GM19023 (cell line): ENCODE measurements around the gene EXD2.
"Not testable (repeated sequence)": the region's sequence is repeated elsewhere in the genome, so short reads cannot be mapped to it uniquely, and the experiment has no call there.

ENCODE experiments used
- ATAC-seq: cut with Tn5 transposase; IDR thresholded peaks from one replicate; pipeline ENCODE4 v1.9.1; 2021; ENCODE audit warnings: mild to moderate bottlenecking, moderate library complexity; ENCODE audit not compliant: unreplicated experiment

The EXD2 gene

DNA sequence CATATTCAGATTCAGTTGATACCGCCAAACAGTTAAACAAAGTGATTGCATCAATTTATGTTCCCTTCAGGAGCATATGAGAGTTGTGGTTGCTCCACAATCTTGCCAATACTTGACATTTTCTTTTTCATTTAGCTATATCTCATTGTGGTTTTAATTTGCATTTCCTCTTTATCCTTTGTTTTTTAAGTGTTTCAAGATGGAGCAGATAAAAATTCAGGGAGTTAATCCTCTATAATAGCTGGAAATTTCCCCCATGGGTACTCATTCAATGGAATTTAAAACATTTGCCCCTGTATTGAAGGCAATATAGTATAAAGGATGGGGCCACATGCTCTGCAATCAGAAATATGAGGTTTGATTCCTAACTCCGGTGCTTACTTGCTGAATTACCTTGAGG lies 1.1 kb upstream of the EXD2 start:
- no peak for ATAC-seq

DNA sequence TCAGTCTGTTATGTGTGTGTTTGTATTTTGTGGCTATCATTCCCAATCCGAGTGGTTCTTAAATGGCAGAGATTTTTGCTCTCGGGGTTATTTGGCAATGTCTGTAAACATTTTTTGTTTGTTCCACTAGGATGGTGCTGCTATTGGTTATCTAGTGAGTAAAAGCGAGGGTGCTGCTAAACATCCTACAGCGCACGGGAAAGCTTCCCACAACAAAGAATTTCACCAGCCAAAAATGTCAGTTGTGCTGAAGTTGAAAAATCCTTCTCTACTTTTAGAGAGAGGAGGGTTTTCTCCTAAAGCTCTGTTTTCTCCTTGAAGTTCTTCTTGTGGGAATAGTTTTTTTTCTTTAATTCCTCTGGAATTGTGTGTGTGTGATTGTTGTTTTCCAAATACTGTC lies 2.4 kb downstream of the EXD2 start:
- no peak for ATAC-seq

DNA sequence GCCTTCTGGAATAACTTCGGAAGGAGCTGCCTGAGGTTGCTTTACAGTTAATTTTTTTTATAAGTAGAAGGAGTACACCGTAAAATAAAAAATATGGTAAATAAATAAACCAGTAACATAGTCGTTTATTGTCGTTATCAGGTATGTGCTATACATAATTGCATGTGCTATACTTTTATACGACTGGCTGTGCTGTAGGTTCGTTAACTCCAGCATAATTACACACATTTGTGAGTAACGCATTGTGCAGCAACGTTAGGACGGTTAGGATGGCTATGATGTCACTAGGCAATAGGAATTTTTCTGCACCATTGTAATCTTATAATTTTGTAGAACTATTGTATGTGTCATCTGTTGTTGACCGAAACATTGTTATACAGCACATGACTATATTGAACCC lies 8.5 kb downstream of the EXD2 start:
- no peak for ATAC-seq

DNA sequence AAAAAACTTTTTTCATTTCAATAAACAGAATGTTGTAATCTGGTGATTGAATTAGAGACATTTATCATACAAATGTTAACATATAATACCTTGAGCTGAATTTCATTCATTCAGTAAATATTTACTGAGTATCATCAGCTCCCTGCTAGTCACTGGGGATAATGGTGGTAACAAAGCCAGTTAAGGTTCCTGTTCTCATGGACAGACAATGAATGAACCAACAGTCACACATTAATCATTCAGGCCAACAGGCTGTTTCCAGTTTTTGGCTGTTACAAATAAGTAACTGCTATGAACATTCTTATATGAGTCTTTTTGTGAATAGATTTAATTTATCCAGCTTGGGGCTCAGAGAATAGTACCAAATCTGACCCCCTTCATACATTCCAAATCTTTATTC lies 13.5 kb downstream of the EXD2 start:
- no peak for ATAC-seq

DNA sequence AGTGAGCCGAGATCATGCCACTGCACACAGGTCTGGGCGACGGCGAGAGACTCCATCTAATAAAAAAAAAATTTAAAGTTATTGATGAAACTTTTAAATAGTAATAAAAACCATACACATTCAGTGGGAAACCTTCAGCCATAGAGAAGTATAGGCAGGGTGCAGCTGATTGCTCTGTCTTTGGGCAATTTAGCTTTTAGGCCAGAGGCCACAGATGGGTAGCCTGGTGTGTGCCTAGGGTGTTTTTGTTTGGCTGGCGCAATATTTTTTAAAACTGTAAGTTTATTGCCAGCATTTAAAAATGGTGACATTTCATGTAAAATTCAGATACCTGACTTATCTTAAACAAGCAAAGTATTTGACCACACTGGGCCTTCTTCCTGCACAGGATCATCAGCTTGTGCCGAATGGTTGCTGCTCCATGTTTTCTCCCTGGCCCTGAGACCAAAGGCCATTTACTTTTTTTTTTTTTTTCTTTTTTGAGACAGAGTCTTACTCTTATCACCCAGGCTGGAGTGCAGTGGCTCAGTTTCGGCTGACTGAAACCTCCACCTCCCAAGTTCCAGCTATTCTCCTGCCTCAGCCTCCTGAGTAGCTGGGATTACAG lies 16.2 kb downstream of the EXD2 start:
- ATAC-seq: no peak

DNA sequence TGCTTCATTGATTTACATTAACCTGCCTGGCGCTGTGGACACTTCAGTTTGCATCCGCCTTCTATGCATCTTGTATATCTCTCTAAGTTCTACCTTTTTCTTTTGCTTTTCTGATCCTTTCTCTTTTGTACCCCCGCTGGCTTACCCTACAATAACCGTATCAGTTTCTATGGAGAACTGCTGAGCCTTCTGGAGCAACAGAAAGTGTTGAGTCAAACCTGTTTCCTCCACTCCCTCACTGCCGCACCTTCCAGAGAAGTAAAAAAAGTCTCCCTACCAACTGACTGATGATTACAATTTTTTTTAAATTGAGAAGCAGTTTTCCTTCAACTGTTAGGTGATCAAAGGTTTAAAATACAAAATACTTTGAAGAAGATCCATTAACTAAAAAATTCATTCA lies 17.4 kb downstream of the EXD2 start:
- no peak for ATAC-seq

DNA sequence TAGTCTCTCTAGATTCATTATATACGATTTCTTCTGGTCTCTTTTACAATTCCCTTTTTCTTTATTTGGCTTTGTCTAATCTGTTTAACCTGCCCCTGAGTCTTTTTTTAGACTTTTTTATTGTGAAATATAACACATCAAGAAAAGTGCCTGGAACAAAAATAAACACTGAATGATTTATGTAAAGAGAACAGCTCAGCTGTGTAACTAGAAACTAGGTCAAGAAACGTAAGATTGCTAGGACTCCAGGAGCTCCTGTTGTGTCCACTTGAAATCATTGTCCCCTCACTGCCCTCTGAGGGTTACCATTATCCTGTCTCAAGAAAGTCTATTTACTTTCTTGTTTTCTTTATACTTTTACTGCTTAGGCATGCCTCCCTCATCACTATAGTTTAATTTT lies 23.1 kb downstream of the EXD2 start:
- no peak for ATAC-seq

DNA sequence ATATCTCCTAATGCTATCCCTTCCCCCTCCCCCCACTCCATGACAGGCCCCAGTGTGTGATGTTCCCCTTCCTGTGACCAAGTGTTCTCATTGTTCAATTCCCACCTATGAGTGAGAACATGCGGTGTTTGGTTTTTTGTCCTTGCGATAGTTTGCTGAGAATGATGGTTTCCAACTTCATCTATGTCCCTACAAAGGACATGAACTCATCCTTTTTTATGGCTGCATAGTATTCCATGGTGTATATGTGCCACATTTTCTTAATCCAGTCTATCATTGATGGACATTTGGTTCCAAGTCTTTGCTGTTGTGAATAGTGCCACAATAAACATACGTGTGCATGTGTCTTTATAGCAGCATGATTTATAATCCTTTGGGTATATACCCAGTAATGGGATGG lies 26.4 kb downstream of the EXD2 start:
- ATAC-seq: not testable (repeated sequence)

DNA sequence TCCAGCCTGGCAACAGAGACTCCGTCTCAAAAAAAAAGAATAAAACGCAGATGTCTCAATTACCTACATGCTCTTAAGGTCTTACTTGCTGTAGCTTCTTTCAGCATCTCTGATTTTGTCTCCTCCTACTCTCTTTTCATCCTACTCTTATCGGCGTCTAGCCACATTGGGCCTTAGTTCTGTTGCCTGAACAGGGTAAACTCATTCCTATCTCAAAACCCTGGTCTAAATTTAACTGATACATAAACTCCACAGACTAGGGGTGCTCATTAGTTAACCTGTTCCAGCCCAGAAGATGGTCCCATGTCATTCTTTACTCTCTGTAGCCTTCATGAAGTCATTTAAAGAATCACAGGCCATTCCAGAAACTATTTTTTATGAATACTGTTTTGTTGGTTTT lies 33.6 kb downstream of the EXD2 start:
- ATAC-seq: no peak

DNA sequence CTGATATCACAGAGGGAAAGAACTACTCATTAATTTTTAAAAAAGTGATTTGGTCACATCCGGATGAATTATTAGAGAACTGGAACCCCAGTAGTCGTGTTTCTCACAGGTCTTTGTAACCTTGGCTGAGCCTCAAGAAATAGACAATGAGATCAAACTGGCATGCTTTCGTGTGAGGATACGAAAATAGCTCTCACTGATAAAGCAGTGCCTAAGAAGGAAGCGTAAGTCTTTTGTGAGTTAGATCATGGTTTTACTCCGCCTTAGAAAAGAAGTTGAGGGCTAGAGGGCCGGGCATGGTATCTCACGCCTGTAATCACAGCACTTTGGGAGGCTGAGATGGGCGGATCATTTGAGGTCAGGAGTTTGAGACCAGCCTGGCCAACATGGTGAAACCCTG lies 34.9 kb downstream of the EXD2 start:
- no peak for ATAC-seq

DNA sequence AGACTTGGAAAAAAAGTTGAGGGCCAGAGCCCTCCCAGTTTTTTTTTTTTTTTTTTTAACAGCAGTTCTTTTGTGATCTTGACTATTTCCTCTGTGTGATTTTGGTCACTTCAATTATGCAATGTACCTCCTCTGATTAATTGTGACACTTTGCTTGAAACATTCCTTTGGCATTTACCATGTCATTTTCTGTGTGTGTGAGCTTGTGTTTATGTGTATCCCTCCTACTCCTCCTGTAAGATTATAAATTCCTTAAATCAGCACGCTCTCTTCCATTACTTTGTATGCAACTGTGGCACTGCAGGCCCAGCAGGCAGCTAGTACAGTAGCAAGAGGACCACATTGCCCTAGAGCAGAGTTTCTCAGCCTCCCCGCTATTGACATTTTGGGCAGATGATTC lies 35.4 kb downstream of the EXD2 start:
- ATAC-seq: no peak

DNA sequence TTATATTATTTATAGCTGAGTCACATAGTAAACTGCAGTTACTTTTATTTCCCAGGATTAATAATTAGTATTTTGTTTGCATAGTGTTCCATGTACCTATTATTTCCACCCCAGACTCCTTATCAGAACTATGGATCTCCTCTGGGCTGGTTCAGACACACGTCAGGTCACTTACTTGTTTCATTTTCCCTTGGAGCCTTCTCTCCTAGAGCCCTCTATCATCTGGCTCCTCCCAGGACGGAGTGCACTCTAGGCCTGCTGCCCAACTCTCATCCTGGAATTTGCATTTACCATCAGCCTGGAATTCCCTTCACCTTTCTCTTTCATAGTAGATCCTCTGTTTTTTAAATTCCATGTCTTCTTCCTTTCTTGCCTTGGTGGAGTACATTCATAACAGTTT lies 40.2 kb downstream of the EXD2 start:
- ATAC-seq: no peak

DNA sequence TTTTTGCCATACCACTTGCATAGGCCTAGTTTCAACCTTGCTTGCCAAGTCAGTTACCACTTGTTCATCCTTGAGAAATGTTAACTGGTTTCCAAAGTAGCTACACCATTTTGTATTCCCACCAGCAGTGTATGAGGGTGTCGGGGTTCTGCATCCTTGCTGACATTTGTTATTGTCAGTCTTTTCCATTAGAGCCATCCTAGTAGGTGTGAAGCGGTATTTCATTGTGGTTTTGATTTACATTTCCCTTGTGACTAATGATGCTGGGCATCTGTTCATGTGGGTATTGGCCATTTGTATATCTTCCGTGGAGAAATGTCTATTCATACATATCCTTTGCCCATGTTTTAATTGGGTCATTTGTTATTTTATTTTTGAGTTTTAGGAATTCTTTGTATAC lies 41.1 kb downstream of the EXD2 start:
- no peak for ATAC-seq

DNA sequence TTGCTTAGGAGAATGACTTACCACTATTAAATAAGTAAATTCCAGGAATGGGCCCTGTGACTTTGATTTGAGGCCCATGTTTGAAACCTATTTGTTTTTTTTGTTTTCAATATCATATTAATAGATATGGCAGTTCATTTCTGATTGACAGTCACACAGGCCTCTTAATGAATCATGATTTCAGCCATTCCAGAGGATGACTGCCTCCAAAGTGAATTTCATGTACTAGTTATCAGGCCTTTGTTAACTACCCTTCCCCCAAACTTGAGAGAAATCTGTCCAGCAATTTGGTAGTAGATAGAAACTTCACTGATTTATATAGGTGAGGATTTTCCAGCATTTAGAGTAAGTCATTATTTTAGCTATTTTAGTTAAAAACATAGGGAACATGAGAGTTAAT lies 42.8 kb downstream of the EXD2 start:
- ATAC-seq: no peak

DNA sequence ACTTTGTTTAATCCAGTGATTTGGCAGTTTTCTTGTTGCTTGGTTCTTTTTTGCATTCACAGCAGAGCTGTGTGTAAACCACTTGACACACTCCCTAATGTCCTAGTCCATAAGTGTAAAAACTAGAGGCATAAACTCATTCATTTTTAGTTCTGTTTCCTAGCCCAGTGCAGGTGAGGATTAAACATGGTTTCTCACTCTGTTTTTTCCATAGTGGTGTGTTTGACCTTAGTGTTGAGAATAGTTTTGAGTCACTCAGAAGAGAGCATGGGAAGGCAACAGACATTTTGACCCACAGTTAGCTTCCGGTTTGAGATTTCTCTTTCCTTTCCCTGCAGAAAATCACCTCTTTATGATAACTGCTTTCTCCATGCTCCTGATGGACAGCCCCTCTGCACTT lies 44.4 kb downstream of the EXD2 start:
- ATAC-seq: no peak

DNA sequence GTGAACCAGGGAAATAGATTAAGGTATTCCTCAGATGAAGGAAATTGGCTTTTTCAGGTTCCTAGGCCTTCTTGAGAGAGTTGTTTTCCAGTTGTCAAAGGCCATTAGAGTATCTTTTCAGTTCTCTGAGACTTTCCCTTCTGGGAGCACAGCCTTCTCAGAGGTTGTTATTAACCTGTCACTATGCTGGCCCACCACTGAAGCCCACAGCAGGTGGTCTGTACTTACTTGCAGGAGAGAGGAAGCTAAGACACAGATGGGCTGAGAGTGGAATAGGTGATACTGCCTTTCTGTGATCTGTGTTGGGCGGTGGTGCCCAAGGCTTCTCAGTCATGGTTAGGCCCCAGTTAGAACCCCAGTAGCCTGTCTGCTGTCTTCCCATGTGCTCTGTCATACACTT lies 45.8 kb downstream of the EXD2 start:
- ATAC-seq: no peak

DNA sequence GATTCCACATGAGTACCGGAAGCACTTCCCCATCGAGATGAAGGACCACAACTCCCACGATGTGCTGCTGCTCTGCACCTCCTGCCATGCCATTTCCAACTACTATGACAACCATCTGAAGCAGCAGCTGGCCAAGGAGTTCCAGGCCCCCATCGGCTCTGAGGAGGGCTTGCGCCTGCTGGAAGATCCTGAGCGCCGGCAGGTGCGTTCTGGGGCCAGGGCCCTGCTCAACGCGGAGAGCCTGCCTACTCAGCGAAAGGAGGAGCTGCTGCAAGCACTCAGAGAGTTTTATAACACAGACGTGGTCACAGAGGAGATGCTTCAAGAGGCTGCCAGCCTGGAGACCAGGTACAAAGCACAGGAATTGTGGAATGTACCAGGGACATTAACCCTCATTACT lies 46.3 kb downstream of the EXD2 start:
- no peak for ATAC-seq

DNA sequence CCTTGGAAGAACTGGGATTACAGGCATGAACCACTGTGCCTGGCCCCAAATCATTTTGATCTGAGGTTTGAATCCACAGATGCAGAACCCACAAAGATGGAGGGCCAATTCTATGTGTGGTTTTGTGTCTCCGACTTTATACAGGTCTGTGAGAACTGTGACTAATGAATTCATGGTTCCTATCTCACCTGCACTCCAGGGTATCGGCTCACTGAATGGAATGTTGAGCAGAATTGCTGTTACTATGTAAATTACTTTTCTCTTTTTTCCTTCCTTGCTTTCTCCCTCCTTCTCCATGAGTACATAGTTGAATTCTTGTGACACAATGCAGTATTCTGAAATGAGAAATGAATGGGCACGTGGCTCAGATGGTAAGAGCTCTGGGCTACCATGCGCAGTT lies 47.6 kb downstream of the EXD2 start:
- ATAC-seq: no peak

DNA sequence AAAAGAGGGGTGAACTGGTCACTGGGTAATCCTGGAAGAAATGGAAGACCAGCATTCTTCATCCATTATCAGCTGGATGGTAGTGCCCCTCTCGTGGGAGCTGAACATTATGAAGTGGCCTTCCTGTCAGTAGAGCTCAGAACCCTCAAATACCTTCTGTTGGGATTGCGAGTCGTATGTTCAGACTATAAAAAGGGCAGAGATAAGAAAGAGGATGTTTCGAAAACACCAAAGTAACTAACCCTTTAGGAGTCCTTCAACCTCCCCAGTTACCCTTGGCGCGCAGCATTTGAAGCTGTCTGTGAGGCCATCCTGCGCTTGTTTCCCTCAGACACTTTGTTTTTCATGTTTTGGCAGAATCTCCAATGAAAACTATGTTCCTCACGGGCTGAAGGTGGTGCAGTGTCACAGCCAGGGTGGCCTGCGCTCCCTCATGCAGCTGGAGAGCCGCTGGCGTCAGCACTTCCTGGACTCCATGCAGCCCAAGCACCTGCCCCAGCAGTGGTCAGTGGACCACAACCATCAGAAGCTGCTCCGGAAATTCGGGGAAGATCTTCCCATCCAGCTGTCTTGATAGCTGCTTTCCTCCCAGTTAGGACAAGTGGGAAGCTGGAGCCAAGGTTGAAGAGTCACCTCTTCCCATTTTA lies 49.4 kb downstream of the EXD2 start:
- no peak for ATAC-seq

DNA sequence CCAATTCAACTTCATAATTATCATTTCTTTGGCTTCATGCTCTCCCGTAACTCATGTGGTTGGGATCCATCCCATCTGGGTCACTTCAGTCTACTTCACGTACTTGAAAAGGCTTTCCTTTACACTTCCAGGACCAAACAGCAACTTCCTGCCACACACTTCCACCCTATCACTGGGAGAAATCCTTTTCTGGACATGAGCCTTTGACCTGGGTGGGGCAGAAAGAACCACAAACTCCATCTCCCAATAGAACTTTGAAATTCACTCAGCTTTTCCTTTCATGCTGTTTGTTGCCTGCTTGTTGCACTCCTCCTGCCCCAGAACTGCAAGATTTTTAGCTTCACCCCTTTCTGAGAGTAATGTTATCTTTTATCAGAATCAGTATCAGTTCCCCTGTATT lies 50.3 kb downstream of the EXD2 start:
- no peak for ATAC-seq

DNA sequence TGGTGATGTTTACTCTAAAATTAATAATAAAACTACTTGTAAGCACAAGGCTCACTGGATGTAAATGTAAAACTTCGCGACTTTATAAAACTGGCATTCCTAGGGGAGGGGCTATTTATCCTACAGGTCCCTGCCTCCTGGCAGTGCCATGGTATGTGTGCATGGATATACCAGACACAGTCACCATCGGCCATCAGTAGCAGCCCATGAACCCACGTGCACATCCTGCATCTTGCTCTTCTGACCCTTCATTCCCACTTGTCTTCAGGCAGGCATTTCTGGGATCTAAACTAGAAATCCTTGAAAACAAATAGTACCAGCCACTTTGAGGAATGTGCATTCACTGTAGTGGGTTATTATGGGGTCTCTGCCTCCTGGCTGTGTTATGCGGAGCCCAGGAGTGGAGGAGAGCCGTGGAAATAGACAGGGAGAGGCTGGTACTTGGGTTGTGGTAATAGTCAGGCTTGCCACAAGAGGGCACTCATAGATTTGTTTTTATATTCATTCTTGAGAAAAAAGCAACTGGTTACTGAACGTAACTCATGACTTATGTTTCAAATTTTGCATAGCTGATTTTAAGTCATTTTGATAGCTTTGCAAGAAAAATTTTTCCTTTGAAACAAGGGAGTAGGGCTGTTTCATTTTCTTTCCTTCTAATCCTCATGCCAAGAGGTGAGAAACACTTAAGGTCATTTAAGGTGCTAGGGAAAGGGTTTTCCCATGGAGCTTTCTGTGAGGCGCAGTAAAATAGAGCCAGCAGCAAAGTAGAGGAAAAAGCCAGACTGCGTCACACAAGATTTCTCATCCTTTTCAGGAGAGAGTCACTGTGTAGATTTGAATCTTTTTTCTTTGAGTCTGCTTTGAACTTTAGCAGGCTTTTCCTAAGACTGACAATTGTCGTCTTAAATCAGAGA lies 51.3 kb downstream of the EXD2 start:
- ATAC-seq: no peak

DNA sequence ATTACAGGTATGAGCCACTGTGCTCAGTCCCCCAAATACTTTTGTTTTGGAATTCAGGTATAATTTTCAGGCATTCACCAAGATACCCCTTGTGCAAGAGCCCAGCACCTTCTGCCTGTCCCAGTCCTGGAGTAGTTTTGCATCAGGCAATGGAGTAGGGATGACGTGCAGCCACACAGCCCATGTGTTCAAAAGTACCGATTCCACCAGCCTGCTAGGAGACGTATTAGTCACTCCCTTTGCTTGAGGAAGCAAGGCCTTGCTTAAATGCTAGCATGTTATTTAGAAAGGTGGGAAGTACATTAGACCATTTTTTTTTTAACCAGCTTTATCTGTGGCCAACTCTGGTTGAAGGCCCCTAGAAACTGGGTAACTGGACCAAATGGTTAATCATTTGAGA lies 53.6 kb downstream of the EXD2 start:
- ATAC-seq: no peak
